Stimulated activated CD4-positive, alpha-beta T cell treated with anti-CD3 and anti-CD28 coated beads, Interleukin-1b, Interleukin-23, amount 100 ng/mL, for 48 hours (primary cell): ENCODE data around the gene FOXO6.

Source experiments
- DNase-seq: peaks from one replicate; pipeline ENCODE4 v3.0.0-alpha.2; 2020

FOXO6 gene

GRCh38 chr1:41353744-41354143 lies 7.5 kb upstream of the FOXO6 start:
- no peak for DNase-seq

- no peak for DNase-seq
These were observed 6.3 kb upstream of the FOXO6 start for GRCh38 chr1:41354956-41355355.

GRCh38 chr1:41355356-41355755 lies 5.9 kb upstream of the FOXO6 start:
- DNase-seq = no peak

DNA sequence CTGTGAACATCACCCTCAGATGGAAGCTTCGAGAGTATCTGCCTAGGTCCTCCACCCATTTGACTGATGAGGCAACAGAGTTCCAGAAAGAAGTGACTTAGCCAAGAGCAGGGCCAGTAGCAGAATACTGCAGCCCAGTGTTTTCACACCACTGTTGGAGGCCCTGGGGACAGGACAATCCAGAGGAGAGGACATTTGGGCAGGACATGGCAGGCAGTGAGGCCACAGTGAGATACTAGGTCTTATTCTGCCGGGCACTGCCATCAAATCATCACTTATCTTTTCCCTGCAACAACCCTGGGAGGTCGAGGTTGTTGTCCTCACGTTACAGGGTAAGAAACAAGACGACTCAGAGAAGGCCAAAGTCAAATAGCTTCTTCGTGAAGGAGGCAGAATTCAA lies 5.5 kb upstream of the FOXO6 start:
- no peak for DNase-seq

DNA sequence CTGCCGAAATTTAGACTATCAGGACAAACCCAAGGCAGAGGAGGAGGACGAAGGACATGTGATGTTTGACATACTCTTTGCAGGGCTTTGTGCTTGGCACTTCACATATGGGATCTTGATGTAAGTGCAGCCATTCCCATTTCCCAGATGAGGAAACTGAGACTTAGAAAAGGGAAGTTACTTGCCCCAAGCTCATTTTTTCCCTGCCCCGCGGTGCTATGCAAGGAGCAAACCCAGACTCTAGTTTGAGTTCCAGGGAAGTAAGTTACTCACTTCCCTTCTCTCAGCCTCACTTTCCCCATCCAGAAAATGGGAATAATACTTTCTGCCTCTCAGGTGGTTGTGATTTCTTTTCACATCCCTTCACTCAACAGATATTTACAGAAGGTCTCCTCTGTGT lies 4.5 kb upstream of the FOXO6 start:
- no peak for DNase-seq

DNA sequence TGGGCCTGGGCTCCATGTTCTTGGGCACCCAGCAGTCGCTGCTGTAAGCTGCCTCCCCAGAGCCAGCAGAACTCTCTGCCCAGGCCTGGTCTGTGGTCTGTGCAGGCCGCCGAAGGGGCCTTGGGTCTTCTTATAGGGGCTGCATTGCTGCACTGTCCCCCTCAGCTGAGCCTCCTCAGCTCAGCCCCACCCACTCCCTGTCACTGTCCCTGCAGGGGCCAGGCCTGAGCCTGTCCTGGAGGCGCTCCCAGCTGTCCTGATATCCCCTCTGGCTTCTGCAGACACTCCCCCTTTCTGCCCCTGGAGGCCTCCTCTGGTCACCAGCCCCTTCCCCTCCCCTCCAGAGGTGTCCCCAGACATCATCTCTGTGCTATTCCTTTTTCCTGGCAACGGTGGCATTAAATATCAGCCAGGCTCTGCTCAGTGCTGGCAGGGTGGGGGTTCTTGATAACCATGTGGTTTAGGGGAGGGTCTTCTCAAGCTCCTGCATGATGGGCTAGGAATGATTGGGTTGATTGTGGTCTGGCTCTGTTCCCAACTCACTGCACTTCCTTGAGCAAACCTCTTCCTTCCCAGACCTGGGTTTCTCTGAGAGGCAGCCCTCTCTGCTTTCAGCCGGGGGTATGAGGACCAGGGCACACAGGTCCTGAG lies 3.7 kb upstream of the FOXO6 start:
- no peak for DNase-seq

DNA sequence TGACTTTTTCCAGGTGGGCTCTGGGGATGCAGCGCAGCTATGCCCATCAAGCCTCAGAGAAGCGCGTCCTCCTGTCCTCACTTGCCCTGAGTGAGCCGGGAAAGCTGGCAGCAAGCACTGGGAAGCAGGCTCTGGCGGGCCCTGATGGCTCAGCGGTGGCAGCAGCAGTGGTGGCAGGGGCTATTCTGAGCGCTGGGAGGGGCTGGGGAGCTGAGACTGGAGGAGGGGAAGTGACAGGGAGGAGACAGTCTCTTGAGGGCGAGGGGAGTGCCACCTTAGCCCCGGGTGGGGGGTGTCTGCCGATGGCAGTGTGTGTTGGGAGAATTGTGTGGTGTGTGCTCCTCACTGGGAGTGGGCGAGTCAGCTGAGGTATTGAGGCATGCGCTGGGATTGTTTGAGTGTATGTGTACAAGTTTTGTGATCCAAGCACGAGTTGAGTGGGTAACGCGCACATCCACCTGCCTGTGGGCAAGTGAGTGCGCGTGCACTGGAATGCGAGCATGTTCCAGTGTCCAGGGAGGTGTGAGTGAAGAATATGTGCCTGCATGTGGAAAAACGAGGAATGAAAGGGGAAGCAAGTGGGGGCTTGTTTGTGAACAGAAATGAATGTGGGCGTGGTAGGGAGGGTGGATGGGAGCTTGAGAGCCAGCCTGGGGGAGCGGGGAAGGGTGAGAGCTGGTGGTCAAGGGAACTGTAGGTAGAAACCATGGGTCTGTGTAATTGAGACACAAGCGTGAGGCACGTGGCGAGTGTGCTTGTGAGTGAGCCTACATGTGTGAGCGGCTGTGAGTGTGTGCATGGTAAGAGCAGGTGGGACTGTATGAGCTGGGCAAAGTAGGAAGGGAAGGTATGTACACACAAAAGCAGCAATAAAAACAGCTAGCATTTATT lies 2.9 kb upstream of the FOXO6 start:
- no peak for DNase-seq

DNA sequence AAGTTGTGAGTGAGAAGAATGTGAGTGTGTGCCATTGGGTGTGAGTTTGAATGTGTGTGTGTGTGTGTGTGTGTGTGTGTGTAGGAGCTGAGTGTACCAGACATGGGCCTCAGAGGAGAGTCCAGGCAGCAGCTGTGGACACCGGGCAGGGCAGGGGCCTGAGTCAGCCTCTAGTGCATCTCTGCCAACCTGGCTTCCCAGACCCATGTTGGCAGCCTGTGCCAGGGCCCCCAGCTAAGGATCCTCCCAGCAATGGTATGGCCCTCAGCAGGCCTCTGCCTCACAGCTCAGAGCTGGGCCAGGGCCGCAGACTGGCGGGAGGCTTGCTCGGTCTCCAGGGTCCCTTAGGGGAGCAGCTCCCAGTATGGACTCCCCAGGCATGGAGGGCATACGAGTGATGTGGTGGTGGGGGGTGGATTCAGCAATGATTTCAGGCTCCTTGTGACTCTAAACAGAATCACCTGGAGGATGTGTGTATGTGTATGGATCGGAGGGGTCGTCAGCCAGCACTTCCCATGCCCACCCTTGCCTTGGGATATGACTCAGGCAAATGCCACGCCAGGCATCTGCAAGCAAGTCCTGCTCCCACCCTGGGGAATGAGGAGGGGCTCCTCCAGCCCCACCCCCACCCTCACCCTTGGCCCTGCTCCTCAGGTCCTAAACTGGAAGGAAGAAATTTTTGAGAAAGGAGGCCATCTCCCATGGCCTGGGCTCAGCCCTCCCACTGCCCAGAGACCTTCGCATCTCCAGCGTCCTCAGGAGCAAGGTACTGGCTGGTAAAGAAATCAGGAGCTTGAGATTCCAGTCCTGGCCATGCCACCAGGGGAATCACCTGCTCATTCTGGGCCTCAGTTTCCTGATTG lies 1.8 kb upstream of the FOXO6 start:
- DNase-seq = no peak

DNA sequence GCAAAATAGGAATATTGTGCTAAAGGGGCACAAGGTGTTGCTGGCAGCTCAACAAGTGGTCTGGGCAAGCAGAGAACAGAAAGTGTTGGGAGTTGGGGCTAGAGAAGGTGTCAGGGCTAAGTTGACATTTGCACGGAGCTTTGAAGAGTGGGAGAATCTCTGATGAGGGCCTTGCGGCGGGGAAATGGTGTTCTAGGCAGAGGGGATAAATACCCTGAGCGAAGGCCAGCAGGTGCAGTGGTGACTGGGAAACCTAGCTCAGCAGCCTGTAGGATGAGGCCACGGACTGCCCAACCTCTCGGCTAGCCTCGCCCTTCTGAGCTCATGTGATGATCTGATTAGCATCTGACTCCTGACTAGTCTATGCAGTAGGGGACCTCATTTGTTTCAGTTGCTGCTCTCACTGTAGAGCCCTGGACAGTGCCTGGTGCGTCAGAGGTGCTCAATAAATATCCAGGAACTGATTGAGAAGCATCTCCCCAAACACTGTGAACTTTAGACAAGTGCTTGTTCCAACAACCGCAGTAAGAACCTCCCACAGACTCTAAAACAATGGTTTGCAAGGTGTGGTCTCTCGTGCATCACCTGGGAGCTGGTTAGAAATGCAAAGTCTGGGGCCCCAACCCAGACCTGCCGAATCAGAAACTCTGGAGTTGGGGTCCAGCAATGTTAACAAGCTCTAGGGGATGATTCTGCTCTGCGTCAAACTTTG lies 1.0 kb upstream of the FOXO6 start:
- no peak for DNase-seq

- DNase-seq = no peak
These were observed 492 bp downstream of the FOXO6 start for GRCh38 chr1:41361495-41362356.

- no peak for DNase-seq
These were observed 1.1 kb downstream of the FOXO6 start for GRCh38 chr1:41362357-41362721.

DNA sequence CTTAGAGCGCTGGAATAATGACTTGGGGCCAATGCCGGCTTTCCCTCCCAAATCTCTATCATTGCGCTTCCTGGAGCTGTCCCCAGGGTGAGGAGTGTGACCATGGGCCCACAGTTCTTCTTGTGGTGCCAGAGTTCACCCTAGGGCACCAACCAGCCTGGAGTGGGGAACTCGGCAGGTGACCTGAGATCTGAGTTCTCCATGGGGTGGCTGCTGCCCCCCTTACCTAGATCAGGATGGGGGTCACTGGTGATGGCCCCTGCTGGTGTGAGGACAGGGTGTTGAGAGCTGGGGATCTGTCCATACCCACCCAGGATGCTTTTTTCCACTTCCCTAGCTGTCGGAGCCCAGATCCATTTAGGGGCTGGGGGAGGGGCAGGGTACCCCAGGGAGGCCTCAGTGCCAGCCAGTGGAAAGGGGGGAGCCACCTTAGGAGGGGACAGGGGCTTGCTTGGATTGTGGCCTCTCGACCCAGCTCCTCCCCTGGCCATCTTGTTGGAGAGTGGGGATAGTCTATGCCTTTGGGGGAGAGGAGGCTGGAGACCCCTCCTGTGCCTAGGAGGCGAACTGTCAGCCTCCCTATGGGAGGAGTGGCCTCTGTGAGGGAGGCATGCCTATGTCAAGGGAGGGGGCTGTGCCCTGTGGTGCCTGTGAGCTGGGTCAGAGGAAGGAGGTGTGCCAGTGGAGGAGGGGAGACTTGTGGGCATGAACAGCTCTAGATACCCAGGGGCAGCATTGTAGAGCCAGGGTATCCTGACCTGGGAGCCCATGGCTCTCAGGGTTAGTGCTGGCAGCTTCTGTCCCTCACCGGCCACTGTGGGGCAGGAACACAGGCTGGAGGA lies 1.7 kb downstream of the FOXO6 start:
- DNase-seq = no peak

GRCh38 chr1:41363591-41364320 lies 2.5 kb downstream of the FOXO6 start:
- no peak for DNase-seq

- DNase-seq = no peak
These were observed 3.4 kb downstream of the FOXO6 start for GRCh38 chr1:41364442-41365319.

- no peak for DNase-seq
These were observed 4.0 kb downstream of the FOXO6 start for GRCh38 chr1:41365320-41365633.

GRCh38 chr1:41365772-41366454 lies 4.7 kb downstream of the FOXO6 start:
- DNase-seq = no peak

DNA sequence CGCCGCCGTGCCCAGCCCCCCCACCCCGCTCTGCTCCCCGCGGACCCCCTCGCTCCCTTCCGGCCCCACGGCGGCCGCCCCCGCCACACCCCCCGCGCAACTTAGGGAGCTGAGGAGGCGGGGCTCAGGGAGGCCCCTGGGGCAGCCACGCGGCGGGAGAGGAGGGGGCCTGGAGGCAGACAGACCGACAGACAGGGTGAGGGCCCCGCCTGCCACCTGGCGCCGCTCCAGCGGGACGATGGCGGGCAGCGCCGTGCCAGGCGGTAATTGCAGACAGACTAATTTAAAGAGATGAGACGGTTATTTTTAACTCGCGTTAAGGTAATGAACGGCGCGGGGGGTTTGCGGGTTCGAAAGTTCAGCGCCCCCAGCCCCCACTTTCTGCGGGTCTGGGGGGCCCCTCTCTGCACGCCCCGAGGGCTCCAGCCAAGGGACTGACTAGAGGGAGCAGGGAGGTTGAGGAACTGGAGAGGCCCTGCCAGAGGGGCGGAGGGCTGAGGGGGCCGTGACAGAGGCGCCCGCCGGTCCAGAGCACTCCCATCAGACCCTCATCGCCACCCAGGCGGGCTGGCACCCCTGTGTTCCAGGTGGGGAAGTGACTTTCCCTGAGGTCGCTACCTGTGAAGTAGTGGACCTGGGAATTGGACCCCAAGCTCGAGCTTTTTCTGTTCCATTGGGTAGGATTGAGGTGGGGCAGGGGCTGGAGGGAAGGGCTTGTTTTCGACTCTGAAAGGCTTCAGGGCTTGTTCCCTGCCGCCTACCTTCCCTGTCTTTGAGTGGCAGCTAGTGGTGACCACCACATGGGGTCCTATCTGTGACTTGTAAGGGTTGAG lies 5.4 kb downstream of the FOXO6 start:
- no peak for DNase-seq

- no peak for DNase-seq
These were observed 6.0 kb downstream of the FOXO6 start for GRCh38 chr1:41367288-41367642.
